Tibial artery (tissue), 4 donors: ENCODE results near the gene APOH.
A peak's percentile ranks its signal among the peaks of the same experiment; 100 is the strongest.

Experiments
- DNase-seq, 2 donors: peaks; one replicate each; pipeline ENCODE4 v3.0.0-alpha.2; 2019
- H3K27ac ChIP-seq, 2 donors: fragments of 200-600 bp; sonication (generic) in 1 of 2; 1 replicate in 1 of 2; 2 replicates in 1 of 2; pipeline ENCODE4 v1.5.1; 2018 to 2019; ENCODE audit warnings: mild to moderate bottlenecking in 1 of 2
- H3K27me3 ChIP-seq, 2 donors: fragments of 200-600 bp; sonication (generic) in 1 of 2; one replicate each; pipeline versions ENCODE4 v1.5.1 to v1.6.0; 2016 to 2019
- H3K36me3 ChIP-seq, 3 donors: fragments of 200-600 bp; sonication (generic) in 2 of 3; one replicate each; pipeline ENCODE4 v1.5.1; 2016 to 2019; ENCODE audit warnings: mild to moderate bottlenecking in 2 of 3
- H3K4me1 ChIP-seq, 4 donors: fragments of 200-600 bp; sonication (generic) in 2 of 4; 1 replicate in 3 of 4; 2 replicates in 1 of 4; pipeline ENCODE4 v1.5.1; 2016 to 2019
- H3K4me3 ChIP-seq, 2 donors: fragments of 200-600 bp; sonication (generic) in 1 of 2; 1 replicate in 1 of 2; 2 replicates in 1 of 2; pipeline ENCODE4 v1.5.1; 2018 to 2019; ENCODE audit warnings: mild to moderate bottlenecking in 2 of 2
- H3K9me3 ChIP-seq, 3 donors: fragments of 200-600 bp; sonication (generic) in 1 of 3; one replicate each; pipeline ENCODE4 v1.5.1; 2016 to 2019
- intact Hi-C: fragments of 100-400 bp; cut with DNase I; formaldehyde crosslinking; loops from one replicate; pipeline ENCODE4 v1.15.0; 2023; ENCODE audit warnings: low total_unique reads
- TF ChIP-seq, protein P1 (sequence below), 2 experiments: fragments of 200-600 bp in 1 of 2; fragments of 450-650 bp in 1 of 2; IDR thresholded peaks; one replicate each; pipeline ENCODE4 v1.5.1; 2017 to 2019; ENCODE audit warnings: antibody characterized with exemption in 2 of 2, mild to moderate bottlenecking in 1 of 2, moderate library complexity in 1 of 2

The APOH gene

GRCh38 chr17:66272811-66273585 lies 43.8 kb upstream of the APOH start:
- no peaks in the 10 kb centered on the region for H3K27me3 ChIP-seq
- TF ChIP-seq, protein P1, sequence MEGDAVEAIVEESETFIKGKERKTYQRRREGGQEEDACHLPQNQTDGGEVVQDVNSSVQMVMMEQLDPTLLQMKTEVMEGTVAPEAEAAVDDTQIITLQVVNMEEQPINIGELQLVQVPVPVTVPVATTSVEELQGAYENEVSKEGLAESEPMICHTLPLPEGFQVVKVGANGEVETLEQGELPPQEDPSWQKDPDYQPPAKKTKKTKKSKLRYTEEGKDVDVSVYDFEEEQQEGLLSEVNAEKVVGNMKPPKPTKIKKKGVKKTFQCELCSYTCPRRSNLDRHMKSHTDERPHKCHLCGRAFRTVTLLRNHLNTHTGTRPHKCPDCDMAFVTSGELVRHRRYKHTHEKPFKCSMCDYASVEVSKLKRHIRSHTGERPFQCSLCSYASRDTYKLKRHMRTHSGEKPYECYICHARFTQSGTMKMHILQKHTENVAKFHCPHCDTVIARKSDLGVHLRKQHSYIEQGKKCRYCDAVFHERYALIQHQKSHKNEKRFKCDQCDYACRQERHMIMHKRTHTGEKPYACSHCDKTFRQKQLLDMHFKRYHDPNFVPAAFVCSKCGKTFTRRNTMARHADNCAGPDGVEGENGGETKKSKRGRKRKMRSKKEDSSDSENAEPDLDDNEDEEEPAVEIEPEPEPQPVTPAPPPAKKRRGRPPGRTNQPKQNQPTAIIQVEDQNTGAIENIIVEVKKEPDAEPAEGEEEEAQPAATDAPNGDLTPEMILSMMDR (IDR thresholded peaks at IDR 0.05), result no peak
- no peak overlapping the region for H3K4me3 ChIP-seq
- H3K27ac ChIP-seq, result peak overlapping the region in 1 of 2 donors; percentile 7
- peaks cover 0 to 33% (median 14%) of the 10 kb centered on the region in 4 donors for H3K4me1 ChIP-seq
- peaks cover 0 to 3% (median 0%) of the 10 kb centered on the region in 3 donors for H3K9me3 ChIP-seq
- no peaks in the 10 kb centered on the region for H3K36me3 ChIP-seq
- no peak for DNase-seq
- intact Hi-C loops, result no loop called here

GRCh38 chr17:66271512-66271911 lies 42.3 kb upstream of the APOH start:
- Histone ChIP-seq H3K27me3 (no peaks in the 10 kb centered on the region), H3K4me3 (no peak overlapping the region), H3K27ac (no peak overlapping the region), H3K4me1 (peaks cover 0 to 34% (median 14%) of the 10 kb centered on the region in 4 donors), H3K9me3 (peaks cover 0 to 3% (median 0%) of the 10 kb centered on the region in 3 donors), H3K36me3 (no peaks in the 10 kb centered on the region)
- intact Hi-C loops, result no loop called here
- no peak for DNase-seq
- TF ChIP-seq, protein P1 (IDR thresholded peaks at IDR 0.05), result no peak

GRCh38 chr17:66270106-66270505 lies 40.9 kb upstream of the APOH start:
- DNase-seq, result no peak
- Histone ChIP-seq H3K4me1 (peaks cover 0 to 25% (median 9%) of the 10 kb centered on the region in 4 donors), H3K36me3 (no peaks in the 10 kb centered on the region), H3K4me3 (no peak overlapping the region), H3K9me3 (peaks cover 0 to 3% (median 0%) of the 10 kb centered on the region in 3 donors), H3K27ac (no peak overlapping the region), H3K27me3 (no peaks in the 10 kb centered on the region)
- TF ChIP-seq, protein P1 (IDR thresholded peaks at IDR 0.05), result no peak
- intact Hi-C loops, result no loop called here

DNA sequence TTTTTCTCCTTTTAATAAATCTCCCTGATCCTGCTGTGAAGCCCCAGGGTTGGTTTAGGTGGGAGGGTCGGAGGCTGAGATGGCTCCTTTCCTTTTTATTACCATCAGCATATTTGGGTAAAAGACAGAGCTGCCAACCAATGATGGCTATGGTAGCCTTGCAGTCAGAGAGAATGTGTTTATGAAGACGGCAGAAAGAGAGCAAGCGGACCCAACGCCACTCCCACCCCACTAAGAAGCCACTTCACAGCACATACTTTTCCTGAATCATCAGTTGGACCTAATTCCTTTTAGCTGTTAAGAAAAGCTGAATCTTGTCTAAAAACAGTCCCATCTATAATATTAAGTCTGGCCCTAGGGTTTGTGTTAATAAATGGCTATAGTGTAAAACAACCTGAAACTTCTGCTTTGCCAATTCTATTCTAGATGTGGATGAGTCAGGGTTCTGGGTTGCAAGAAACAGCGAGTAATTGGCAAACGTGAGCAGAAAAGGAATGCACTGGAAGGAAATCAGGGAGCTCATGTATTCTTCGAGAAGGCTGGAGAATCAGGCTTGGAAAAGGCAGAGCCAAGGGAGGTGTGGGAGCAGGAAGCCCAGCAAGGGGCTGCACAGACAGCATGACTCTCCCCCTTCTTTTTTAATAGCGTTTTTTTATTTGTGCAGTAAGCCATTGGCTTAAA lies 39.2 kb upstream of the APOH start:
- peaks cover 0 to 19% (median 5%) of the 10 kb centered on the region in 4 donors for H3K4me1 ChIP-seq
- no peak overlapping the region for H3K27ac ChIP-seq
- no peak overlapping the region for H3K4me3 ChIP-seq
- DNase-seq, result no peak
- TF ChIP-seq, protein P1 (IDR thresholded peaks at IDR 0.05), result no peak
- intact Hi-C loops, result no loop called here
- no peaks in the 10 kb centered on the region for H3K36me3 ChIP-seq
- H3K9me3 ChIP-seq, result peaks cover 0 to 3% (median 0%) of the 10 kb centered on the region in 3 donors
- no peaks in the 10 kb centered on the region for H3K27me3 ChIP-seq

DNA sequence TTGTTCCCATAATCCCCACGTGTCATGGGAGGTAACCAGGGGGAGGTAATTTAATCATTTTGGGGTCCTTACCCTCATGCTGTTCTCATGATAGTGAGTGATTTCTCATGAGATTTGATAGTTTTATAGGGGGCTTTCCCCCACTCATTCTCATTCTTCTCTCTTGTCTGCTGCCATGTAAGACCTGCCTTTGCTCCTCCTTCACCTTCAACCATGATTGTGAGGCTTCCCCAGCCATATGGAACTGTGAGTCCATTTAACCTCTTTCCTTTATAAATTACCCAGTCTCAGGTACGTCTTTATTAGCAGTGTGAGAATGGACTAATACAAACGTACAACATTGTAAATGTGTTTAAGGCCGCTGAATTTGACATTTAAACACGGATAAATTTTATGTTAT lies 35.5 kb upstream of the APOH start:
- TF ChIP-seq, protein P1 (IDR thresholded peaks at IDR 0.05), result no peak
- H3K27ac ChIP-seq, result no peak overlapping the region
- H3K4me3 ChIP-seq, result no peak overlapping the region
- no peaks in the 10 kb centered on the region for H3K27me3 ChIP-seq
- intact Hi-C loops, result no loop called here
- H3K9me3 ChIP-seq, result no peaks in the 10 kb centered on the region
- no peak for DNase-seq
- H3K36me3 ChIP-seq, result no peaks in the 10 kb centered on the region
- peaks cover 0 to 8% (median 0%) of the 10 kb centered on the region in 4 donors for H3K4me1 ChIP-seq
